OCI-LY7 (cell line): Measurements from ENCODE around the gene ANKLE2. TPM values are rescaled to one million over a fixed set of nuclear protein-coding genes. Genes with fewer than 3 reads are reported as not detected.
A peak's percentile ranks its signal among the peaks of the same experiment; 100 is the strongest.
"Not testable (repeated sequence)": the region's sequence is repeated elsewhere in the genome, so short reads cannot be mapped to it uniquely, and the experiment has no call there.

Experiments used
- BruUV-seq: library from RNA; stranded (reverse); fragments of 400-500 nt; replicated peaks from 2 replicates; lab custom pipeline; 2021; lab: Mats Ljungman, UMichigan
- CTCF ChIA-PET: fragments of 300-600 bp; sonication (Branson Sonifier 250); formaldehyde crosslinking; loops from one replicate; lab custom pipeline; 2022; ENCODE audit warnings: antibody characterized with exemption; ENCODE audit not compliant: unreplicated experiment; lab: Charles Lee
- POLR2A ChIA-PET: fragments of 300-600 bp; sonication (Branson Sonifier 250); formaldehyde crosslinking; loops from one replicate; lab custom pipeline; 2022; ENCODE audit warnings: antibody characterized with exemption; lab: Charles Lee
- DNase-seq: peaks from one replicate; pipeline ENCODE4 v3.0.0-alpha.2; 2015; ENCODE audit warnings: low spot score
- H2AFZ ChIP-seq: fragments of 200-600 bp; sonication (generic), shearing (Covaris generic); 2 replicates; pipeline ENCODE4 v1.6.1; 2014; ENCODE audit warnings: mild to moderate bottlenecking, antibody characterized with exemption, low read length, moderate library complexity
- H3K27ac ChIP-seq: fragments of 200-600 bp; sonication (generic); 2 replicates; pipeline ENCODE4 v1.5.1; 2014; ENCODE audit warnings: mixed run types, low read depth, mild to moderate bottlenecking, moderate library complexity, low read length, inconsistent platforms; ENCODE audit not compliant: poor library complexity, severe bottlenecking
- H3K36me3 ChIP-seq: fragments of 200-600 bp; sonication (generic); 2 replicates; pipeline ENCODE4 v1.6.1; 2014; ENCODE audit warnings: mild to moderate bottlenecking, antibody characterized with exemption, low read length, moderate library complexity, mixed read lengths; ENCODE audit not compliant: insufficient read depth
- H3K4me1 ChIP-seq: fragments of 200-600 bp; sonication (generic); 2 replicates; pipeline ENCODE4 v1.5.1; 2014; ENCODE audit warnings: mild to moderate bottlenecking, low read length; ENCODE audit not compliant: insufficient read depth, poor library complexity, severe bottlenecking
- H3K4me2 ChIP-seq: fragments of 200-600 bp; sonication (generic); 2 replicates; pipeline ENCODE4 v1.6.1; 2014; ENCODE audit warnings: mild to moderate bottlenecking, low read length
- H3K4me3 ChIP-seq: fragments of 200-600 bp; sonication (generic); 2 replicates; pipeline ENCODE4 v1.5.1; 2014; ENCODE audit warnings: mild to moderate bottlenecking, low read depth, low read length; ENCODE audit not compliant: poor library complexity, severe bottlenecking
- H3K79me2 ChIP-seq: fragments of 200-600 bp; sonication (generic); 2 replicates; pipeline ENCODE4 v1.6.1; 2016; ENCODE audit warnings: low read depth, mild to moderate bottlenecking, low read length, moderate library complexity, mixed read lengths; ENCODE audit not compliant: insufficient read depth
- H3K9me2 ChIP-seq: fragments of 200-600 bp; sonication (generic); 2 replicates; pipeline ENCODE4 v1.6.1; 2016; ENCODE audit warnings: mild to moderate bottlenecking, low read length, mixed read lengths; ENCODE audit not compliant: insufficient read depth
- H3K9me3 ChIP-seq: fragments of 200-600 bp; sonication (generic); 2 replicates; pipeline ENCODE4 v1.6.1; 2014; ENCODE audit warnings: mild to moderate bottlenecking, mixed run types, low read length, mixed read lengths
- H4K20me1 ChIP-seq: fragments of 200-600 bp; sonication (generic); 2 replicates; pipeline ENCODE4 v1.6.1; 2014; ENCODE audit warnings: mild to moderate bottlenecking, antibody characterized with exemption, low read length, moderate library complexity, mixed read lengths; ENCODE audit not compliant: insufficient read depth
- CTCF ChIP-seq: fragments of 200-600 bp; sonication (generic); conservative IDR thresholded peaks from 2 replicates; pipeline ENCODE4 v1.5.1; 2014; ENCODE audit warnings: mild to moderate bottlenecking, antibody characterized with exemption, low read length, moderate library complexity, mixed read lengths
- EZH2phosphoT487 ChIP-seq: fragments of 200-600 bp; sonication (generic); IDR thresholded peaks from 2 replicates; pipeline ENCODE4 v1.6.1; 2018; ENCODE audit warnings: low read depth, borderline replicate concordance, mild to moderate bottlenecking, mixed run types, antibody characterized with exemption, low read length, moderate library complexity, mixed read lengths
- intact Hi-C: fragments of 100-400 bp; cut with micrococcal nuclease; formaldehyde crosslinking; loops from one replicate; pipeline ENCODE4 v1.10.0; 2022; ENCODE audit not compliant: unreplicated experiment
- total RNA-seq, 2 experiments: library from RNA; depleted of rRNA in 1 of 2; stranded (reverse); fragments of >200 nt in 1 of 2; shearing (Covaris generic) in 1 of 2; gene quantifications; 2 replicates each; pipeline ENCODE4 v1.2.3, GENCODE V29; 2014 to 2022

ANKLE2 gene
- total RNA-seq, 2 experiments from 2014 or later = 88.0 to 121 TPM

GRCh38 chr12:132798836-132799235, 37.2 kb upstream of the ANKLE2 start:
- Histone ChIP-seq H3K4me2 (no peak overlapping the region), H2AFZ (no peak overlapping the region), H3K4me1 (no peaks in the 10 kb centered on the region), H3K9me2 (no peaks in the 10 kb centered on the region), H4K20me1 (no peaks in the 10 kb centered on the region), H3K36me3 (peaks cover 85% of the 10 kb centered on the region), H3K9me3 (no peaks in the 10 kb centered on the region), H3K4me3 (no peak overlapping the region), H3K79me2 (no peaks in the 10 kb centered on the region), H3K27ac (no peak overlapping the region)
- TF ChIP-seq EZH2phosphoT487 (no peak), CTCF (no peak)
- intact Hi-C loops = no loop called here
- DNase-seq = no peak
- CTCF ChIA-PET = no interaction called here
- POLR2A ChIA-PET = no interaction called here
- no TSS peak for BruUV-seq

GRCh38 chr12:132797820-132798570, 36.4 kb upstream of the ANKLE2 start:
- Histone ChIP-seq H3K9me3 (no peaks in the 10 kb centered on the region), H2AFZ (no peak overlapping the region), H3K4me3 (no peak overlapping the region), H3K27ac (no peak overlapping the region), H3K9me2 (no peaks in the 10 kb centered on the region), H3K36me3 (peaks cover 80% of the 10 kb centered on the region), H3K4me2 (no peak overlapping the region), H4K20me1 (no peaks in the 10 kb centered on the region), H3K79me2 (no peaks in the 10 kb centered on the region), H3K4me1 (no peaks in the 10 kb centered on the region)
- BruUV-seq = no TSS peak
- intact Hi-C loops = no loop called here
- TF ChIP-seq CTCF (no peak), EZH2phosphoT487 (no peak)
- no peak for DNase-seq
- POLR2A ChIA-PET = no interaction called here
- CTCF ChIA-PET = no interaction called here

GRCh38 chr12:132795847-132796246, 34.2 kb upstream of the ANKLE2 start:
- H3K36me3 ChIP-seq = peaks cover 80% of the 10 kb centered on the region

GRCh38 chr12:132791940-132792339, 30.3 kb upstream of the ANKLE2 start:
- H3K4me1 ChIP-seq, DNase-seq, H2AFZ ChIP-seq, H3K9me2 ChIP-seq, H3K9me3 ChIP-seq, H3K27ac ChIP-seq, intact Hi-C loops, BruUV-seq, POLR2A ChIA-PET, H4K20me1 ChIP-seq, H3K4me2 ChIP-seq, CTCF ChIA-PET, H3K79me2 ChIP-seq, H3K4me3 ChIP-seq: not testable (repeated sequence)
- H3K36me3 ChIP-seq = peaks cover 75% of the 10 kb centered on the region

More at GRCh38 chr12:132795847-132796246, 34.2 kb upstream of the ANKLE2 start:
- ChIA-PET POLR2A (no interaction called here), CTCF (no interaction called here)
- H3K9me3 ChIP-seq = no peaks in the 10 kb centered on the region
- no peaks in the 10 kb centered on the region for H4K20me1 ChIP-seq
- no peak for TF ChIP-seq CTCF
- TF ChIP-seq EZH2phosphoT487 = no peak
- no peaks in the 10 kb centered on the region for H3K4me1 ChIP-seq
- H3K4me3 ChIP-seq = no peak overlapping the region
- no peak overlapping the region for H3K27ac ChIP-seq
- DNase-seq = no peak
- H3K9me2 ChIP-seq = no peaks in the 10 kb centered on the region
- BruUV-seq = TSS peak; percentile 64
- intact Hi-C loops = no loop called here
- no peak overlapping the region for H3K4me2 ChIP-seq
- H3K79me2 ChIP-seq = no peaks in the 10 kb centered on the region
- H2AFZ ChIP-seq = no peak overlapping the region
